Measurements from ENCODE around the gene ZNRF1. TPM values are rescaled to one million over a fixed set of nuclear protein-coding genes. Genes with fewer than 3 reads are reported as not detected.
A peak's percentile ranks its signal among the peaks of the same experiment; 100 is the strongest.

ZNRF1 gene
- total RNA-seq, 1 experiment from 2014 or later, result 55.1 TPM

DNA sequence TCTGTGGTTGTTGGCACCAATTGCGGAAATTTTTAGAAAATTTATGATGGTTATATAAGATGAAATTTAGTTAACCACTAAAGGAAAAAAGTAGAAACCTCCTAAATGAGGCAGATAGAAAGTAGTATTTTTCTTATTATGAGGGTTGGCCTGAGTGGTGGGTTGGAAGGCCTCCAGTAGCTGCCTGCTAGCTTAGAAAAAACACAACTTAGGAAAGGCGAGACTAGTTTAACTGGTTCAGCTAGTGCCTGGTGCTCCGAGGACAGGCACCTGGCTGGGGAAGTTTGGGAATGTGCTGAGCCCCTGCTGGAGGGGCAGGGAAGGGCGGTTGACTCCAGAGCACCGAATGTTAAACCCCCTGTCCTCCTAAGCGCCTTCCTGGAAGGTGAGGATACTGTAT lies 97.8 kb downstream of the ZNRF1 start:
- BruUV-seq (replicated peaks), result no TSS peak
- no peaks in the 10 kb centered on the region for H3K9me3 ChIP-seq (ENCODE audit: low read depth, low read length, poor library complexity, severe bottlenecking)
- H3K27ac ChIP-seq (ENCODE audit: low read depth, low read length, poor library complexity, severe bottlenecking), result no peak overlapping the region
- peaks cover 23% of the 10 kb centered on the region for H3K4me1 ChIP-seq (ENCODE audit: insufficient read depth, low read length, poor library complexity, severe bottlenecking)
- intact Hi-C loops (cut with micrococcal nuclease; ENCODE audit: unreplicated experiment), result no loop called here
- H3K27me3 ChIP-seq (replicated peaks; ENCODE audit: insufficient read depth, low read depth, low read length, poor library complexity), result no peaks in the 10 kb centered on the region
- H3K4me3 ChIP-seq (ENCODE audit: low read depth, low read length, poor library complexity, severe bottlenecking), result no peak overlapping the region
- CTCF ChIA-PET, result no interaction called here
- TF ChIP-seq EZH2 (IDR thresholded peaks at IDR 0.05; ENCODE audit: borderline replicate concordance, low read depth, low read length, poor library complexity, severe bottlenecking), result no peak
- TF ChIP-seq, protein P1, sequence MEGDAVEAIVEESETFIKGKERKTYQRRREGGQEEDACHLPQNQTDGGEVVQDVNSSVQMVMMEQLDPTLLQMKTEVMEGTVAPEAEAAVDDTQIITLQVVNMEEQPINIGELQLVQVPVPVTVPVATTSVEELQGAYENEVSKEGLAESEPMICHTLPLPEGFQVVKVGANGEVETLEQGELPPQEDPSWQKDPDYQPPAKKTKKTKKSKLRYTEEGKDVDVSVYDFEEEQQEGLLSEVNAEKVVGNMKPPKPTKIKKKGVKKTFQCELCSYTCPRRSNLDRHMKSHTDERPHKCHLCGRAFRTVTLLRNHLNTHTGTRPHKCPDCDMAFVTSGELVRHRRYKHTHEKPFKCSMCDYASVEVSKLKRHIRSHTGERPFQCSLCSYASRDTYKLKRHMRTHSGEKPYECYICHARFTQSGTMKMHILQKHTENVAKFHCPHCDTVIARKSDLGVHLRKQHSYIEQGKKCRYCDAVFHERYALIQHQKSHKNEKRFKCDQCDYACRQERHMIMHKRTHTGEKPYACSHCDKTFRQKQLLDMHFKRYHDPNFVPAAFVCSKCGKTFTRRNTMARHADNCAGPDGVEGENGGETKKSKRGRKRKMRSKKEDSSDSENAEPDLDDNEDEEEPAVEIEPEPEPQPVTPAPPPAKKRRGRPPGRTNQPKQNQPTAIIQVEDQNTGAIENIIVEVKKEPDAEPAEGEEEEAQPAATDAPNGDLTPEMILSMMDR (conservative IDR thresholded peaks at IDR 0.05; ENCODE audit: low read depth, low read length), result 0 out of 2 replicates have a peak, but pooled peaks have one; percentile 32
- DNase-seq (ENCODE audit: low spot score), result no peak
- POLR2A ChIA-PET (ENCODE audit: low non-redundant PET), result no interaction called here
- H3K36me3 ChIP-seq (ENCODE audit: insufficient read depth, low read length, poor library complexity, severe bottlenecking), result no peaks in the 10 kb centered on the region

DNA sequence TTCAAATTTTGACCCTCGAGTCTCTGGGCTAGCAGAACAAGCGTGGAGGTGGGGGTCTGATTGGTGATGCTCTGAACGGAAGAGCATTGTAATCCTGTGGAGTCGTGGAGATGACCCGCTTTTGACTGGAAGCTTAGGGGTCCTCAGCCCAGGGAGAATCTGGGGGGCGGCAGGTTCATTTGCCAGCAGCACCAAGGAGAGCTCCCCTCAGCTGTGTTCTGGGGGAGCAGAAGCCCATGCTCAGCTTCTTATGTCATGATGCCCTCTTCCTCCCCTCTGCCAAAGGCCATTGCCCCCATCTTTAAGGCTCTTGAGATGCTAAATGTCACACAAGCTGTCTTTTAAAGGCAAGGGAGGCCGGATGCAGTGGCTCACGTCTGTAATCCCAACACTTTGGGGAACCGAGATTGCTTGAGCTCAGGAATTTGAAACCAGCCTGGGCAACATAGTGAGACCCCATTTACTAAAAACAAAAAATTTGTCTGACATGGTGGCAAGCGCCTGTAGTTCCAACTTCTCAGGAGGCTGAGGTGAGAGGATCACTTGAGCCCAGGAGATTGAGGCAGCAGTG lies 98.5 kb downstream of the ZNRF1 start:
- H3K27me3 ChIP-seq (replicated peaks; ENCODE audit: insufficient read depth, low read depth, low read length, poor library complexity), result no peaks in the 10 kb centered on the region
- intact Hi-C loops (cut with micrococcal nuclease; ENCODE audit: unreplicated experiment), result no loop called here
- H3K4me1 ChIP-seq (ENCODE audit: insufficient read depth, low read length, poor library complexity, severe bottlenecking), result peaks cover 26% of the 10 kb centered on the region
- no peak overlapping the region for H3K27ac ChIP-seq (ENCODE audit: low read depth, low read length, poor library complexity, severe bottlenecking)
- ChIA-PET CTCF (no interaction called here), POLR2A (ENCODE audit: low non-redundant PET) (no interaction called here)
- TF ChIP-seq, protein P1 (conservative IDR thresholded peaks at IDR 0.05; ENCODE audit: low read depth, low read length), result no peak
- TF ChIP-seq EZH2 (IDR thresholded peaks at IDR 0.05; ENCODE audit: borderline replicate concordance, low read depth, low read length, poor library complexity, severe bottlenecking), result no peak
- DNase-seq (ENCODE audit: low spot score), result no peak
- no peak overlapping the region for H3K4me3 ChIP-seq (ENCODE audit: low read depth, low read length, poor library complexity, severe bottlenecking)
- no peaks in the 10 kb centered on the region for H3K36me3 ChIP-seq (ENCODE audit: insufficient read depth, low read length, poor library complexity, severe bottlenecking)
- H3K9me3 ChIP-seq (ENCODE audit: low read depth, low read length, poor library complexity, severe bottlenecking), result no peaks in the 10 kb centered on the region
- BruUV-seq (replicated peaks), result no TSS peak

DNA sequence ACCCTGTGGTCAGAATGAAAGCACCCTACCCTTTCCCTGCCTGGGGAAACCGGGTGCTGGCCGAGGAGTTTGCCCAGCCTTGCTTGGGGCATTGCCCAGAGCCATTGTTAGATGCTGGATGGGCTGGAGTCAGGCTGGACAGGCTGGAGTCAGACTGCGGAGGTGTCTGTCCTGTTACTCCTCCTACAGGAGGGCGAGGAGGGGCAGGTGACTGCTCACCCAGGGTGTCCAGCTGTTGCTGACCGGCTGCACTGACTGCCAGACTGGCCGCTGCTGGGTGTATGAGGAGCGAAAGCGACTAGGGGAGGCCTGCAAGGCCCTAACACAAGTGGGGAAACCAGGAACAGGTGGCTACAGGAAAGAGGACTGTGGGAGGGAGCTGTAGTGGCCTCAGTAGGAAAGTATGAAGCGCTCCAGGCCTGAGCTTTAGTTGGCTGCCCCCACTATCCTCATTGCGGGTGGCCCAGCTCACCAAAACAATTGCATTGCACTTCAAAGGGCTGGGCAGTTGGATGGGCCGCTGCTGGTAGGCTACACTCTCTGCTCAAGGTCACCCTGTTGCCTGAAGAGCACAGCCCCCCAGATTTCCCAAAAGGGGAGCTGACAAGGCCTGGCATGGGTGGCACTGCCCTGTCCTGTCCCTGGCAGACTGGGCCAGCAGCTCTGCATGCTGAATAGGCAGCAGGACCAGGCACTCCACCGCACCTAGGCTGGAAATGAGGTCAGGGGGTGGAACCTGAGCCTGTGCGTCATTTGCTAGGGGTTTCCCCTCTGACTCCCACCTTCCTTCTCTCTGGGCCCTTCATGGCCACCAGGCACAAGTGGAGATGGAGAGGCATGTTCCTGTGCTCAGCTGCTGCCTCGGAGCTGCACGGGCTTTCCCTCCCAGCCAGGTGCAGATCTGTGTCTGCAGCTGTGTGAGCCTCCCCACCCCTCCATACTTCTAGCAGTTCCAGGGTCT lies 99.4 kb downstream of the ZNRF1 start:
- no peak for TF ChIP-seq EZH2 (IDR thresholded peaks at IDR 0.05; ENCODE audit: borderline replicate concordance, low read depth, low read length, poor library complexity, severe bottlenecking)
- TF ChIP-seq, protein P1 (conservative IDR thresholded peaks at IDR 0.05; ENCODE audit: low read depth, low read length), result no peak
- no TSS peak for BruUV-seq (replicated peaks)
- no peak for DNase-seq (ENCODE audit: low spot score)
- H3K27ac ChIP-seq (ENCODE audit: low read depth, low read length, poor library complexity, severe bottlenecking), result peak overlapping the region; percentile 77
- peaks cover 30% of the 10 kb centered on the region for H3K4me1 ChIP-seq (ENCODE audit: insufficient read depth, low read length, poor library complexity, severe bottlenecking)
- no peak overlapping the region for H3K4me3 ChIP-seq (ENCODE audit: low read depth, low read length, poor library complexity, severe bottlenecking)
- ChIA-PET CTCF (interaction anchor here (0.6 to 1.8 kb wide), 2 partner anchors 11 to 94 kb away, joined by 4 to 5 read pairs; no protein-coding TSS in a partner anchor), POLR2A (ENCODE audit: low non-redundant PET) (no interaction called here)
- H3K9me3 ChIP-seq (ENCODE audit: low read depth, low read length, poor library complexity, severe bottlenecking), result no peaks in the 10 kb centered on the region
- H3K36me3 ChIP-seq (ENCODE audit: insufficient read depth, low read length, poor library complexity, severe bottlenecking), result no peaks in the 10 kb centered on the region
- intact Hi-C loops (cut with micrococcal nuclease; ENCODE audit: unreplicated experiment), result no loop called here
- H3K27me3 ChIP-seq (replicated peaks; ENCODE audit: insufficient read depth, low read depth, low read length, poor library complexity), result no peaks in the 10 kb centered on the region
